Putamen (tissue), 1 donor: ENCODE measurements around the gene WFS1.

Experiments
- DNase-seq: peaks from one replicate; pipeline ENCODE4 v3.0.0-alpha.2; 2016; ENCODE audit warnings: low spot score

Gene WFS1

DNA sequence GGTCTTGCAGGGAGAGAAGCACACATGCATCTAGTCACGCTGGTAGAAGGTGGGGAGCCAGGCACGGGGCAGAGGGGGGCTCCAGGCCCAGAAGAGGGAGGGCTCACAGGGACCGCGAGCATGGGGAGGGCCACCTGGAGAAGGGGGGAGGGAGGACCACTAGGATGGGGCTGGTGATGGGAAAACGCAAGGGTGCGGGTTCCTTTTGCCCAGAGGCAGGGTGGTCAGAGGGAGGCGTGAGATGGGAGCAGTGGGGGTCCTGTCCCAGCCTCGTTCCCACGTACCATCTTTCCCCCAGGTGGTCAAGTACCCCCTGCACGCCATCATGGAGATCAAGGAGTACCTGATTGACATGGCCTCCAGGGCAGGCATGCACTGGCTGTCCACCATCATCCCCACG is 30.7 kb downstream of the WFS1 start:
- no peak for DNase-seq

DNA sequence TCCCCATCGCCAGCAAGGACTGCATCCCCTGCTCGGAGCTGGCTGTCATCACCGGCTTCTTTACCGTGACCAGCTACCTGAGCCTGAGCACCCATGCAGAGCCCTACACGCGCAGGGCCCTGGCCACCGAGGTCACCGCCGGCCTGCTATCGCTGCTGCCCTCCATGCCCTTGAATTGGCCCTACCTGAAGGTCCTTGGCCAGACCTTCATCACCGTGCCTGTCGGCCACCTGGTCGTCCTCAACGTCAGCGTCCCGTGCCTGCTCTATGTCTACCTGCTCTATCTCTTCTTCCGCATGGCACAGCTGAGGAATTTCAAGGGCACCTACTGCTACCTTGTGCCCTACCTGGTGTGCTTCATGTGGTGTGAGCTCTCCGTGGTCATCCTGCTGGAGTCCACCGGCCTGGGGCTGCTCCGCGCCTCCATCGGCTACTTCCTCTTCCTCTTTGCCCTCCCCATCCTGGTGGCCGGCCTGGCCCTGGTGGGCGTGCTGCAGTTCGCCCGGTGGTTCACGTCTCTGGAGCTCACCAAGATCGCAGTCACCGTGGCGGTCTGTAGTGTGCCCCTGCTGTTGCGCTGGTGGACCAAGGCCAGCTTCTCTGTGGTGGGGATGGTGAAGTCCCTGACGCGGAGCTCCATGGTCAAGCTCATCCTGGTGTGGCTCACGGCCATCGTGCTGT is 31.5 kb downstream of the WFS1 start:
- DNase-seq = no peak

DNA sequence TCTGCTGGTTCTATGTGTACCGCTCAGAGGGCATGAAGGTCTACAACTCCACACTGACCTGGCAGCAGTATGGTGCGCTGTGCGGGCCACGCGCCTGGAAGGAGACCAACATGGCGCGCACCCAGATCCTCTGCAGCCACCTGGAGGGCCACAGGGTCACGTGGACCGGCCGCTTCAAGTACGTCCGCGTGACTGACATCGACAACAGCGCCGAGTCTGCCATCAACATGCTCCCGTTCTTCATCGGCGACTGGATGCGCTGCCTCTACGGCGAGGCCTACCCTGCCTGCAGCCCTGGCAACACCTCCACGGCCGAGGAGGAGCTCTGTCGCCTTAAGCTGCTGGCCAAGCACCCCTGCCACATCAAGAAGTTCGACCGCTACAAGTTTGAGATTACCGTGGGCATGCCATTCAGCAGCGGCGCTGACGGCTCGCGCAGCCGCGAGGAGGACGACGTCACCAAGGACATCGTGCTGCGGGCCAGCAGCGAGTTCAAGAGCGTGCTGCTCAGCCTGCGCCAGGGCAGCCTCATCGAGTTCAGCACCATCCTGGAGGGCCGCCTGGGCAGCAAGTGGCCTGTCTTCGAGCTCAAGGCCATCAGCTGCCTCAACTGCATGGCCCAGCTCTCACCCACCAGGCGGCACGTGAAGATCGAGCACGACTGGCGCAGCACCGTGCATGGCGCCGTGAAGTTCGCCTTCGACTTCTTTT is 32.2 kb downstream of the WFS1 start:
- no peak for DNase-seq

DNA sequence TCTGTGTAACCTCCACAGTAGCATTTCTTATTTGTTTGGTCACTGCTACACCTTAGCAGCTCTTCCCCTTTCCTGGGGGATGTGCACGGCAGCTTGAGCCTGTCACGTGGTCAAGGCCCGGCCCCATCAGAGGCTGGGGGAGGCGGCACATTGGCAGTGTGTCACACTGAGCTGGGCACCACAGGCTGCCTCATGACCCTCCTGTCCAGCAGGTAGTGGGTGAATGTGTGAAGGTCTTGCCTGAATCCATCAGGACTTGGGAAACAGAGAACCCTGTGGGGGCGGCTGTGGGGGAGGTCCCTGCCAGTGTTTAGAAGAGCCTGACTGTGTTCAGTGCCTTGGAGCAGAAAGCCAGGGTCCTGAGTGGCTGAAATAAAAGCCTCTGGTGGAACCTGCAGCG is 33.2 kb downstream of the WFS1 start:
- DNase-seq = no peak

DNA sequence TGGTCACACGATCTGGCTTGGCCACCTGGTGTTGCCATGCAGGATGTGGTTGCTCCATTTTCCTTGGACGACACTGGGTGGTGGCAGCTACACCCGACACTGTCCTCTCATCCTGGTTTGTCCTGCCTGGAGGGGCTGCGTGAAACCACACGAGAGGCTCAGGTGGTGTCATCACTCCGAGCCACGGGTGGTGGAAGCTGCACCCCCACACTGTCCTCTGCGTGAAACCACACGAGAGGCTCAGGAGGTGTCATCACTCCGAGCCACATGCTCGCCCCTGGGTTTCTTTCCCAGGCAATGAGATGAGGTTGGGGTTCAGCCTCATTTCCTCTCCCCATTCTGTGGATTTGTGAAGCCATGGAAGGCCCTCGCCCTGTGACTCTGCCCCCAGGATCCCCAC is 34.3 kb downstream of the WFS1 start:
- no peak for DNase-seq

DNA sequence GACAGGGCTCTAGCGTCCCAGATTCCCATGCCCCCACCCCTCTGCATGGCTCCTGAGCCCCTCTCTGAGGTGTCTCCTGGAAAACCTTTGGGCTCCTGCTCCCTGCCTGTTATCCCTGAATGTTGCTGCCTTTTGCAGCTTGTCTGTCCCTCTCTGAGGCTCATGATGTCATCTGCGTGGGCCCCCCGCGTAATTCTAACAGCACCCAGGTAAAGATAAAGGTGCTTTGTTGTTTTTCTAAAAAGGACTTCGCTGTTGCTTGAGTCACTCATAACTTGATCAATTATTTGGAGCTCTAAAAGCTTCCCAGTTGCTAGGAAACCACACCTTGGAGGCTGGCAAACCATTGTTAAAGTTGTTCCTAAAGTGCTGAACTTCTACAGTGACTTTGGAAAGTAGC is 36.6 kb downstream of the WFS1 start:
- DNase-seq = no peak

DNA sequence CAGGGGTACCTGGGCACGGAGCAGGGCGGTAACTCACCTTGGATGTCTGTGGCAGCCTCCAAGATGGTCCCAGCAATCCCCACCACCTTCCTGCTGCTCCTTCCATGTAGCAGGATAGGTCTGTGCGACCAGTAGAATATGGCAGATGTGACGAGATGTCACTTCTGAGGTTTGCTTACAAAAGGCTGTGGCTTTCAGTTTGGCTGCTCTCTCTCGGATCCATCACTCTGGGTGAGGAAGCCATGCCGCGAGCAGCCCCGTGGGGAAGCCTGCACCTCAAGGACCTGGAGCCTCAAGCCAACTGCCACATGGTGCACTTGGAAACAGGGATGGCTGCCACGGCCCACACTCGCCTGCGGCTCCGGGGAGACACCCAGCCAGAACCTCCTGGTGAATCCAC is 37.6 kb downstream of the WFS1 start:
- DNase-seq = no peak

DNA sequence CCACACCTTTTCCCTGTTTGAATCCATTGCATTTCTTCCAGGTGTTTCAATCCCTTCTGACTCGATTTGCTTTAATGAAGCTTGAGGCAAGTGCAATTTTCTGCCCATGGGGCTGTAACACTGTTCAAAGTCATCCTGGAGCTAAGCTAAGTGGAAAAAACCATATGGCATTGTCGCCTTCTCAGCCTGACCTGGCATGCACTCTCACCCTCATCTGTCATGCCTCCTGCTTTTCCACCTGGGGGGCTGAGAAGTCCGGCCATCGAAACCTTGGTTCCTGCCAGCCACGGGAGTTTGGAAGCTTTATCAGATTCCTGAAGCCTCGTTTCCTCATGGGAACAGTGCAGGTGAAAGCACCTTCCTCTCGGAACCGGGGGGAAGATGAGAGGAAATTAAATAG is 38.2 kb downstream of the WFS1 start:
- DNase-seq = no peak

DNA sequence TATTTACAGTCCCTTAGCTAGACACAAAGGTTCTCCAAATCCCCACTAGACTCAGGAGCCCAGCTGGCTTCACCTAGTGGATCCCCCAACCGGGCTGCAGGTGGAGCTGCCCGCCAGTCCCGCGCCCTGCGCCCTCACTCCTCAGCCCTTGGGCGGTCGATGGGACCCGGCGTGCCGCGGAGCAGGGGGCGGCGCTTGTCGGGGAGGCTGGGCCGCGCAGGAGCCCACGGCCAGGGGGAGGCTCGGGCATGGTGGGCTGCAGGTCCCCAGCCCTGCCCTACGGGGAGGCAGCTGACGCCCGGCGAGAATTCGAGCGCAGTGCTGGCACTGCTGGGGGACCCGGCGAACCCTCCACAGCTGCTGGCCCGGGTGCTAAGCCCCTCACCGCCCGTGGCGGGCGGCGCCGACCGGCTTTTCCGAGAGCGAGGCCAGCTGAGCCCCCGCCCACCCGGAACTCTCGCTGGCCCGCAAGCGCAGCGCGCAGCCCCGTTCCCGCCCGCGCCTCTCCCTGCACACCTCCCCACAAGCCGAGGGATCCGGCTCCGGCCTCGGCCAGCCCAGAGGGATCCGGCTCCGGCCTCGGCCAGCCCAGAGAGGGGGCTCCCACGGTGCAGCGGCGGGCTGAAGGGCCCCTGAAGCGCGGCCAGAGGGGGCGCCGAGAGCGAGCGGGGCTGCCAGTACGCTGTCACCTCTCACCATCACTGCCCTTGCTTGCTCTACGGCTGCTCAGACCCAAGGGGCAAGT is 39.4 kb downstream of the WFS1 start:
- no peak for DNase-seq

DNA sequence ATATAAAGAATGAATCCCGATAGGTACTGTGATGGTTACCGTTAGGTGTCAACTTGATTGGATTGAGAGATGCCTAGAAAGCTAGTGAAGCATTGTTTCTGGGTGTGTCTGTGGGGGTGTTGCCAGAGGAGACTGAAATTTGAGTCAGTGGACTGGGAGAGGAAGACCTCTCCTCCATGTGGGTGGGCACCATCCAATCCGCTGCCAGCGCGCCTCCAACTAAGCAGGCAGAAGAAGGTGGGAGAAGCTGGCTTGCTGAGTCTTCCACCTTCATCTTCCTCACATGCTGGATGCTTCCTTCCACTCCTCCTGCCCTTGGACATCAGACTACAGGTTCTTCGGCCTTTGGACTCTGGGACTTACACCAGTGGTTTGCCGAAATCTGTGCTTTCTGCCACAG is 40.1 kb downstream of the WFS1 start:
- no peak for DNase-seq

DNA sequence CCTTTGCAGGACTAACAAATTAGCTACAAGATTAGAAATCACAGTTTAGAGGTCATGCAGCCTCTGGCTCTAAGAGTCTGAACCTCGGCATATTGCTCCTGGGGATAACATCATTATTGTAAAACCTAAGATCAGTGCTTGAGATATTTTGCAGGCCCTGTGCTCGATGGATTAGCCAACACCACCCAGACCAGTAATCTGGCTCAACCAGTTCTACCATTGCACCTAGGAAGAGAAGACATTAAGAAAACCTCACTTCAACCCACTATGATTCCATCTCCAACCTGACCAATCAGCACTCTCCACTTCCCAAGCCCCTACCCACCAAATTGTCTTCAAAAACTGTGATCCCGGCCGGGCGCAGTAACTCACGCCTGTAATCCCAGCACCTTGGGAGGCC is 43.6 kb downstream of the WFS1 start:
- no peak for DNase-seq

DNA sequence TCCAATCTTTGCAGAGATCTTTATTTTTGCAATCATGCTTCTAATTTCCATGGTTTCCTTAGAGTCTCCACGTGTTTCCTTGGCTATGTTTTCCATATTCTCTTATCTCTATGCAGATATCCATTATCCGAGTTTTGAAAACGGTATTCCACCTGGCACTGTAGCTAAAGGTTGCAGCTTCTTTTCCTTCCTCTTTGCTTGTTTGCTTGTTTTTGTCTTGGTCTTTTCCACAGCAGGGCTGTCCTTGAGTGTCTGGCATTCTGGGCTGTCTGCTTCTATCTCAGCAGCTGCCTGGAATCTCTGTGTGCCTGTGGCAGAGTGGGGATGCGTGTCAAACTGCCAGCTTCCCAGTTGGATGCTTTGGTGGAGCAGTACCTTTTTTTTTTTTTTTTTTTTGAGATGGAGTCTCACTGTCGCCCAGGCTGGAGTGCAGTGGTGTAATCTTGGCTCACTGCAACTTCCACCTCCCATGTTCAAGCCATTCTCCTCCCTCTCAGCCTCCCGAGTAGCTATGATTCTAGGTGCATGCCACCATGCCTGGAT is 46.9 kb downstream of the WFS1 start:
- DNase-seq = no peak

DNA sequence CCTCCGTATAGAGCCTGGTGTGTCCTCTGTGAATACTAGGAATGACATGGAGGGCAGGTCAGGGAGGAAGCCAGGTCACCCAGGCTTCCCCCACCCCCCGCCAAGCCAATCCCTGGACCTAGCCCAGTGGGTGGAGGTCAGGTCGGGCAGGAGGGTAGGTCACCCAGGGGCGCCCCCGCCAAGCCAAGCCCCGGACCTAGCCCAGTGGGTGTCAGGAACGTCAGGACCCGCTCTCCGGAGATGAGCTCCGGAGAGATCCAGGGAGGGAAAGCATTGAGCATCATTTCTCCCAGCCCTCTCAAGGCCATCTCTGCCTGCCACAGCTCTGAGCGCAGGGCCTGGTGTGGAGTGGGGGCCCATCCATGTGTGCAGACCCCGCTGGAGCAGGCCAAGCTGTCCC is 48.6 kb downstream of the WFS1 start:
- no peak for DNase-seq

DNA sequence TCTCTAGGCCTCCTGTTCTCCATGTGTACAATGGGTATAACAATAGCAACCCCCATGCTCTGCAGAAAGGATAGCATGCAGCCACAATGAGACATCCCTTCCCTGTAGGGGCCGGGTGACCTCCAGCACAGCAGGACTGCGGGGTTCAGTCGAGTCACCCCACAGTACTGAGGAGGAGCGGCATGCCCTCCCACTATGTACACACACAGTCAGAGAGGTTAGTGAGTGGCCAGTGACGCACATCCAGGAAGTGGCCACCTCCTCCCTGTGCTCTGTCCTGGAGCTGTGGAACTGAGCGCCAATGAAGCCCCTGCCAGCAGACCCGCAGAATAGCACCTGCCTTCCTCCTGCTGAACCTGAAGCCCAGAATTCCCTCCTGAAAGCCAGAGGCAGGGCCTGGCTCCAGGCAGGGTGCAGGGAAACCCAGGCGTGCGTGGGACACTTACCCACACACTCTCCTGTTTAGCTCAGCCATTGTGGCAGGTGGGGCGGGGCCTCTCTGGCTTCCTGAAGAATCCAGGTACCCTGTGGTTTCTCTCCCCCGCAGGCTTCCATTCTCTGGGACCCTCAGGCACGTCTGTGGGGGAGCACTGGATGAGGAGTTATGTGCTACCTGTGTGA is 50.0 kb downstream of the WFS1 start:
- no peak for DNase-seq

DNA sequence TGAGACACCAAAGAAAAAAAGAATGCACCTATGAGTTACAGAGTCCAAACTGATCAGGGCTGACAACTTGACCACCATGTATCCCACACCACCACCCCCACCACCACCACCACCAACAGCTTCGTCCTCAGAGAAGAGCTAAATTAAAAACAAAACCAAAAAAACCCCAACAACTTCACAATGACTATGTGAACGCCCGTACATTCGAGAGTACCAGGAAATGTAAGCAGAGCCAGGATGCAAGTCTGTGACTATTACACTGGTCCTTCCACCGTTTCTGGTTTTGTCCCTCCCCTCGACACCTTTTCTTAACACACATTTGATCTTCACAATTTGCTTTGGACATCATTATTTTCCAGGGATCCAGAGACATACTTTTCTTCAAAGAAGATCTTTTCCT is 51.0 kb downstream of the WFS1 start:
- DNase-seq = no peak

DNA sequence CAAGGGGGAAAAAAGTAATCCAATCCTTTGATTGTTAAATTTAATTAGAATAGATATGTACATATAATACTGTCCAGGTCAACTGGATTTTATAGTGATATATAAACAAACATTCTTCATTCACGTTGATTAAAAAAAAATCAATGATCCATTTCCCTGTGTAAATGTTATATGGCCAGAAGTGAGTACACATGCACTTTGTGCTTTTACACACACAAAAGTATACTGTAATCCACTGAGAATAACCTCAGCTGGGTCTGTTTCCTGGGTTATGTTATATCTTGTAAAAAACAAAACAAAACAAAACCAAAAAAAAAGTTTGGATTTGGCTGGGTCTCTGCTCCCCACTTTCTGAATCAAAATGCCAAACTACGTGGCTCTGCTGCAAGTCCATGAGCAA is 51.7 kb downstream of the WFS1 start:
- no peak for DNase-seq

DNA sequence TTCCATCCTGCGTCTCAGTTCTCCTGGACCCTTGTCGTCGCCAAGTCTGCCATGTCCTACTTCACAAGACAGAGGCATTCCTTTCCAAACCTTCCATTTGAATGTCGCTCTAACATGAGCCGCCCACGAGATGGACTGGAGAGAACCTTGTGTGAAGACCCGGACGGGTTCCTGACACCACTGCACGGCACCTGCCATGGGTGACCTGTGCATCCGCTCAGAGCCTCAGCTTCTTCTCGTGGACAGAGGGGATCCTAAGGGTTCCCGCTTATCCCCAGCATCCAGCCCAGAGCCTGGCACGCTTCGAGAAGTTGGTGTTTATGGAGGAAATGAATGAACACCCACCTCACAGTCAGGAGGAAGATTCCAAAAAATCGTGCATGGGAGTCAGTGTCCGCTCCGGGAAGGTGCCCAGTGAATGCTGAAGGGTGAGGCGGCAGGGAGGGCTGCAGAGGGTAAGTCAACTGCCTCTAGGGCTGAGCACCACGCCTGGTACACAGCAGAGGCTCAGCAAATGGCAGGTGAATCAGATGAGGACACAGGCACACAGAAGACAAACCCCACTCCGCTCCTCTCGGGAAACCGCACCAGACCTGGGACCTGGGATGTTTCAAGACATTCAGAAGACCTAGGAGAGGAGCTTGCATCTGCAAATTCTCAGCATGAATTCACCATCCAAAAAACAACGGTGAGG is 52.6 kb downstream of the WFS1 start:
- no peak for DNase-seq

DNA sequence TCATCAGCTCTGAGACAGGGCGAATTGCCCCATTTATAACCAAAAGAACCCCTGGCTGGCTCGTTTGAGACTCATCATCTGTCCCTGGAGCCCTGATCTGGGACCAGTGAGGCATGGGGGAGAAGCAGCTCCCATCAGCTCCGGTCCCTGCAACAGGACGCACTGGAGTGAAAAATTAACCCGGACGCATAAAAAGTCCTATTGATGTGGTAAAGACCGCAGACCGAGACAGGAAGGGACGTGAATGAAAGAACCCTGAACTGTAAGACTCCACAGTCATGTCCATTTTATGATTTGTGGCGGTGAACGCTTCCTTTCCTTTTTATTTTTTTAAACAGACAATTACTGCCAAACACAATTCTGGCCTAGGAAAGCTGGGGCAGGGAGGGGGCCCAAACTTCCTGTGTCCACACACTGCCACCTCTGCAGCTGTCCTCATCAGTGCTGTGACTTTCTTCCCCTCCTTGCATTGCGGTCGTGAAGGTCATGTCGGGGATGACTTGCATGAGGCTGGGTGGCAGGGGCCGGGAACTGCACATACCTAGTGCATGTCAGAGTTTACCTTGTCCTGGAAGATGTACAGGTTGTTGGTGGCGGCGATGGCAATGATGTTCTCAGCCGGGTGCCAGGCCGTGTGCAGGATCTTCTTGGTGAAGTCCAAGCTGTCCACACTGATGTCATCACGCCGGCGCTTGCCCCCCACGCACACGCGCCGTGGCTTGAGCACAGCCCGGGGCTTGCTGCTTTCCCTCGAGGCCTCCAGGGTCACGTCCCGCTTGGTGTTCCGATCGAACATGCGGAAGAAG is 53.3 kb downstream of the WFS1 start:
- DNase-seq = no peak

DNA sequence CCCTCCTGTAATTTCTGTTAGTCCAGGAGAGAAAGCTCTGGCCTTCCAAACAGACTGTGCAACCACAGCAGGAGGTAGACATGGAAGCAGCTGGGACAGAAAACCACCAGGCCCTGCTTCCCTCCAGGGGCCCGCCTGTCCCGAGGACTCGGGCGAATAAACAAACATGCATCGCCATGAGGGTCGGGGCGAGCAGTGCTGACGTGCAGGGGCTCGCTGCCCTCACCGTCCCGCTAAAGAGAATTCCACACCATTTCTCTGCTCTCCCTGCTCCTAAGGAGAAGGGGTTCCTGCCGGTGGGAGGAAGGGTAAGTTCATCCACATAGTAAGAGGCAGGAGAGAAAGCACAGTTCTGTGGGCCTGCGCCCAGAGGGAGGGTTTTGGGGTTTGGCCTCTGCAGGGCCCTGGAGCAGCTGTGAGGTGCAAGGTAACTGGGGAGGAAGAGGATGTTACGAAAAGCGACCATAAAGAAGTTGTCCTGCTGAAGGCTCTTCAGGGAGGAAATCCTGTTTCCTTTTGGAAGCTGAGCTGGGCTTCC is 54.9 kb downstream of the WFS1 start:
- DNase-seq = no peak

DNA sequence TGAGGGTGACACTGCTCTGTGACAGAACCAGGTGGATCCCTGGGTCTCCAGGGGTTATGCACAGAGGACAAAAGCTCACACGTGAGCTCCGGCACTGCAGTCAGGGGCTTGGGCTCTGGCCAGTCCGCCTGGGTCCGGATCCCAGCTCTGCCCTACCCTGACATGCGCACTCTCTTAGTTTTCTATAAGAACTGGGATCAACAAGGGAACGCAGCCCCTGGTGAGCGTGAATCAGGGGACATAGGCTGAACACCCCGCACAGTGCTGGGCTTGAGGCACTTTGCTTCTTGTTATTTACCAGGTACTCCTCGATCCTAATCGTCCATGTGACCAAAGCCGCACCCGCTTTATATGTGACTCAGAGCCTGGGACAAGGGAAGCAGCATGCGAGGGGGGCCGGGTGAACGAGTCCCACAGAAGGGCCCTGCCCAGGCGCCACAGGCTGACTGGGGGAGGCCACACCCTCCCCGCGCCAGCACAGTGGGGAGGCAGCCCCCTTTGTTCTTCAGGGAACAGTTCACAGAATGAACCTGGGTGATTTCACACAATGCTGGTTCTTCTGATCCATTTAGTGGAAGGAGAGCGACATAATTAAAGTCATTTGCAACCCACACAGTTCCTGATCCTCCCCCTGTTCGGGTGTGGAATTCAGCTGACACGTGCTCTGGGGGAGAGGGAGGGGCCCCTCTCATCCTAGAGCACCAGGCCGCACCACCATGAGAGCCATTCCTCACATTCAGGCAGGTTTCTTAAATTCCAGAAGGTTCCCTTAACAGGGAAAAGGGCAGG is 55.5 kb downstream of the WFS1 start:
- peak; percentile 80 for DNase-seq
